HG02840 (cell line): Measurements from ENCODE around the gene KCNQ5.
A peak's percentile ranks its signal among the peaks of the same experiment; 100 is the strongest.
"Not testable (repeated sequence)": the region's sequence is repeated elsewhere in the genome, so short reads cannot be mapped to it uniquely, and the experiment has no call there.

Source experiments
- ATAC-seq: cut with Tn5 transposase; IDR thresholded peaks from one replicate; pipeline ENCODE4 v1.9.1; 2021; ENCODE audit warnings: mild to moderate bottlenecking, moderate library complexity, moderate number of reproducible peaks; ENCODE audit not compliant: unreplicated experiment, low FRiP score

Gene KCNQ5

GRCh38 chr6:72621291-72622093 is at the start of gene KCNQ5:
Gene KCNQ5, plus strand, starts transcription at chr6:72622064.
- ATAC-seq = peak; percentile 9

- ATAC-seq = peak; percentile 43
These were observed 42.0 kb upstream of the KCNQ5 start for GRCh38 chr6:72579865-72580264.

GRCh38 chr6:72580281-72580940 is 41.5 kb upstream of the KCNQ5 start:
- no peak for ATAC-seq

- not testable (repeated sequence) for ATAC-seq
These were observed 40.9 kb upstream of the KCNQ5 start for GRCh38 chr6:72580950-72581349.

GRCh38 chr6:72588155-72588554 is 33.7 kb upstream of the KCNQ5 start:
- no peak for ATAC-seq

GRCh38 chr6:72589096-72589495 is 32.8 kb upstream of the KCNQ5 start:
- no peak for ATAC-seq

GRCh38 chr6:72595812-72596211 is 26.1 kb upstream of the KCNQ5 start:
- ATAC-seq = no peak

- no peak for ATAC-seq
These were observed 5.4 kb upstream of the KCNQ5 start for GRCh38 chr6:72616406-72617015.

GRCh38 chr6:72617721-72618120 is 4.1 kb upstream of the KCNQ5 start:
- ATAC-seq = no peak

GRCh38 chr6:72619883-72620696 is 1.8 kb upstream of the KCNQ5 start:
- ATAC-seq = peak; percentile 68

- ATAC-seq = no peak
These were observed 983 bp upstream of the KCNQ5 start for GRCh38 chr6:72620871-72621290.

GRCh38 chr6:72622094-72622940 is 453 bp downstream of the KCNQ5 start:
- peak; percentile 30 for ATAC-seq

- no peak for ATAC-seq
These were observed 1.9 kb downstream of the KCNQ5 start for GRCh38 chr6:72623808-72624207.

GRCh38 chr6:72624557-72625160 is 2.8 kb downstream of the KCNQ5 start:
- no peak for ATAC-seq

- no peak for ATAC-seq
These were observed 4.3 kb downstream of the KCNQ5 start for GRCh38 chr6:72626126-72626525.

- ATAC-seq = no peak
These were observed 5.7 kb downstream of the KCNQ5 start for GRCh38 chr6:72627539-72627938.

- no peak for ATAC-seq
These were observed 9.6 kb downstream of the KCNQ5 start for GRCh38 chr6:72631480-72631879.

GRCh38 chr6:72635636-72636035 is 13.8 kb downstream of the KCNQ5 start:
- ATAC-seq = no peak

- peak; percentile 92 for ATAC-seq
These were observed 14.4 kb downstream of the KCNQ5 start for GRCh38 chr6:72636215-72636614.
